ENCODE data around the gene ARHGEF28. TPM values are rescaled to one million over a fixed set of nuclear protein-coding genes. Genes with fewer than 3 reads are reported as not detected.

ARHGEF28 gene
- total and polyA plus RNA-seq, 2 of the 13 experiments (the other 11 are each of a cell fraction or from before 2014, with no cell fraction given), result 17.4 to 34.1 TPM

DNA sequence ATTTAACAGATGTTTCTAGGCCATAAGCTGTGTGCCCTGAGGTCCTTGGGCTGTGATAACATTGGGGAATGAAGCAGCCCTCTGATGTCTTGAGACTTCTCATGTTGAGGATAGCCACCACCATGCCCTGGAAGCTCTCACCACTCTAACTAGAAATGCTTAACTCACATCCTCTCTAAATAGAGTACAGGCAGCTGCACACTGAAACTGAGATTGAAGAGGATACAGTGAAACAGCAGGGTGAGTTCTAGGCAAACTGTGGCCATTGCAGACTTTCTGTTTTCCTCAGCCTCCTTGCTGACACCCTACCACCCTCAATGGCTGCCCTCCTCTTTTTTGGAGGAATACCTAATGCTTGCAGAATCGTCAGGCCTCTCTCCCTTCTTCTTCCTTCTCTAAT lies 38.1 kb upstream of the ARHGEF28 start (continued):
- TF ChIP-seq KAT2B (IDR thresholded peaks at IDR 0.05; ENCODE audit: borderline replicate concordance, low read depth, low read length) (no peak), SATB2 (CRISPR knock-in tag; IDR thresholded peaks at IDR 0.05) (no peak)
- TF ChIP-seq, protein P1, sequence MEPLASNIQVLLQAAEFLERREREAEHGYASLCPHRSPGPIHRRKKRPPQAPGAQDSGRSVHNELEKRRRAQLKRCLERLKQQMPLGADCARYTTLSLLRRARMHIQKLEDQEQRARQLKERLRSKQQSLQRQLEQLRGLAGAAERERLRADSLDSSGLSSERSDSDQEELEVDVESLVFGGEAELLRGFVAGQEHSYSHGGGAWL (CRISPR knock-in tag; IDR thresholded peaks at IDR 0.05), result no peak
- TF ChIP-seq, protein P2, sequence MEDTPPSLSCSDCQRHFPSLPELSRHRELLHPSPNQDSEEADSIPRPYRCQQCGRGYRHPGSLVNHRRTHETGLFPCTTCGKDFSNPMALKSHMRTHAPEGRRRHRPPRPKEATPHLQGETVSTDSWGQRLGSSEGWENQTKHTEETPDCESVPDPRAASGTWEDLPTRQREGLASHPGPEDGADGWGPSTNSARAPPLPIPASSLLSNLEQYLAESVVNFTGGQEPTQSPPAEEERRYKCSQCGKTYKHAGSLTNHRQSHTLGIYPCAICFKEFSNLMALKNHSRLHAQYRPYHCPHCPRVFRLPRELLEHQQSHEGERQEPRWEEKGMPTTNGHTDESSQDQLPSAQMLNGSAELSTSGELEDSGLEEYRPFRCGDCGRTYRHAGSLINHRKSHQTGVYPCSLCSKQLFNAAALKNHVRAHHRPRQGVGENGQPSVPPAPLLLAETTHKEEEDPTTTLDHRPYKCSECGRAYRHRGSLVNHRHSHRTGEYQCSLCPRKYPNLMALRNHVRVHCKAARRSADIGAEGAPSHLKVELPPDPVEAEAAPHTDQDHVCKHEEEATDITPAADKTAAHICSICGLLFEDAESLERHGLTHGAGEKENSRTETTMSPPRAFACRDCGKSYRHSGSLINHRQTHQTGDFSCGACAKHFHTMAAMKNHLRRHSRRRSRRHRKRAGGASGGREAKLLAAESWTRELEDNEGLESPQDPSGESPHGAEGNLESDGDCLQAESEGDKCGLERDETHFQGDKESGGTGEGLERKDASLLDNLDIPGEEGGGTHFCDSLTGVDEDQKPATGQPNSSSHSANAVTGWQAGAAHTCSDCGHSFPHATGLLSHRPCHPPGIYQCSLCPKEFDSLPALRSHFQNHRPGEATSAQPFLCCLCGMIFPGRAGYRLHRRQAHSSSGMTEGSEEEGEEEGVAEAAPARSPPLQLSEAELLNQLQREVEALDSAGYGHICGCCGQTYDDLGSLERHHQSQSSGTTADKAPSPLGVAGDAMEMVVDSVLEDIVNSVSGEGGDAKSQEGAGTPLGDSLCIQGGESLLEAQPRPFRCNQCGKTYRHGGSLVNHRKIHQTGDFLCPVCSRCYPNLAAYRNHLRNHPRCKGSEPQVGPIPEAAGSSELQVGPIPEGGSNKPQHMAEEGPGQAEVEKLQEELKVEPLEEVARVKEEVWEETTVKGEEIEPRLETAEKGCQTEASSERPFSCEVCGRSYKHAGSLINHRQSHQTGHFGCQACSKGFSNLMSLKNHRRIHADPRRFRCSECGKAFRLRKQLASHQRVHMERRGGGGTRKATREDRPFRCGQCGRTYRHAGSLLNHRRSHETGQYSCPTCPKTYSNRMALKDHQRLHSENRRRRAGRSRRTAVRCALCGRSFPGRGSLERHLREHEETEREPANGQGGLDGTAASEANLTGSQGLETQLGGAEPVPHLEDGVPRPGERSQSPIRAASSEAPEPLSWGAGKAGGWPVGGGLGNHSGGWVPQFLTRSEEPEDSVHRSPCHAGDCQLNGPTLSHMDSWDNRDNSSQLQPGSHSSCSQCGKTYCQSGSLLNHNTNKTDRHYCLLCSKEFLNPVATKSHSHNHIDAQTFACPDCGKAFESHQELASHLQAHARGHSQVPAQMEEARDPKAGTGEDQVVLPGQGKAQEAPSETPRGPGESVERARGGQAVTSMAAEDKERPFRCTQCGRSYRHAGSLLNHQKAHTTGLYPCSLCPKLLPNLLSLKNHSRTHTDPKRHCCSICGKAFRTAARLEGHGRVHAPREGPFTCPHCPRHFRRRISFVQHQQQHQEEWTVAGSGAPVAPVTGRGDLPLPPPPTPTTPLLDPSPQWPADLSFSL (CRISPR knock-in tag; IDR thresholded peaks at IDR 0.05), result no peak

DNA sequence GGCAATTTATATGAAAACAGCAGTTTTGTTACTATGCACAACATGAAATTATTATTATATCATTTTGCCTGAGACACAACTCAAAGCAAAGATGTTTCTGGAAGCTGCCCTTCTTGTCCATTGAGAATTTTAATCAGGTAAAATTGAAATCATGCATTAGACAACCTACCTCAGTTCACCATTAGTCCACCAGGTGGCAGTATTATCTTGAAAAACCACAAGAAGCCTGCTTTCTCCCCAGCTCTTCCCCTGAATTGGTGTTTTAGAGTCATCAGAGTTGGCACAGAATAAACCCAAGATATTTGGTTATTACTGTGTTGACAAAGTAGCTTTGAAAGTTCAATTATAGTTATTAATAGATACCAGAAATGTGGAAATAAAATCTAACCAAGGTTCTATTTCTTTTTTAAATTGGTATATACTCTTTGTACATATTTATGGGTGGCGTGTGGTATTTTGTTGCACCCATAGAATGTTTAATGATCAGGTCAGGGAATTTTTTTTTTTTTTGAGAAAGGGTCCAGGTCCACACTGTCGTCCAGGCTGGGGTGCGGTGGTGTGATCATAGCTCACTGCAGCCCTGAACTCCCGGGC lies 34.8 kb upstream of the ARHGEF28 start:
- H3K4me2 ChIP-seq (ENCODE audit: low read depth, low read length), result no peak overlapping the region
- H3K9me3 ChIP-seq (ENCODE audit: low read length), result no peaks in the 10 kb centered on the region
- no peaks in the 10 kb centered on the region for H3K79me2 ChIP-seq (ENCODE audit: insufficient read depth, low read length)
- 47% methylated on average over 4 of the region's 4 CpGs for WGBS (ENCODE audit: low lambda C conversion rate)
- no peaks in the 10 kb centered on the region for H3K36me3 ChIP-seq (replicated peaks in 1 of 2; ENCODE audit: control insufficient read depth in 1 of 2, insufficient read depth in 2 of 2, low read length in 2 of 2)
- DNase-seq (ENCODE audit: low spot score) (peak; percentile 79), FAIRE-seq (peak; percentile 89), ATAC-seq (peak; percentile 77)
- H3K4me3 ChIP-seq (replicated peaks in 1 of 3; ENCODE audit: insufficient read depth in 1 of 3, low read depth in 2 of 3, low read length in 3 of 3), result no peak overlapping the region
- CTCF ChIA-PET (ENCODE audit: low intra/inter-chr PET ratio, low total read pairs), result interaction anchor here (1.1 to 3.0 kb wide), 6 partner anchors 40 to 201 kb away, joined by 3 to 37 read pairs (median 4); no protein-coding TSS in a partner anchor
- intact Hi-C loops (cut with micrococcal nuclease; ENCODE audit: unreplicated experiment), result loop anchor here (1.0 to 2.0 kb wide), 4 partner anchors 36 to 201 kb away; partner anchors contain the start of gene ARHGEF28
- H3K9ac ChIP-seq (ENCODE audit: insufficient read depth, low read depth, low read length), result no peak overlapping the region
- in situ Hi-C loops (cut with HindIII; ENCODE audit: extremely low pct_ligation_motif_present, low pct_unique_long_range_greater_than_20kb), result loop anchor here (10.0 kb wide), 1 partner anchor 104 kb away; no protein-coding TSS in a partner anchor
- BruUV-seq (replicated peaks), result no TSS peak
- POLR2A ChIA-PET, result interaction anchor here (1.3 to 2.5 kb wide), 2 partner anchors 33 to 232 kb away, joined by 3 to 11 read pairs; no protein-coding TSS in a partner anchor
- H2AFZ ChIP-seq (ENCODE audit: low read length), result no peak overlapping the region
- H4K20me1 ChIP-seq (ENCODE audit: insufficient read depth, low read length), result no peaks in the 10 kb centered on the region
- peaks cover 9% of the 10 kb centered on the region for H3K4me1 ChIP-seq (ENCODE audit: insufficient read depth, low read length)
- no peaks in the 10 kb centered on the region; a peak in 1 of 5 replicates for H3K27me3 ChIP-seq (ENCODE audit: control insufficient read depth in 1 of 2, insufficient read depth in 2 of 2, low read length in 2 of 2)
- H3K27ac ChIP-seq (ENCODE audit: extremely low read length, insufficient read depth, low read length), result no peak overlapping the region
- TF ChIP-seq RBM22 (optimal IDR thresholded peaks at IDR 0.05; ENCODE audit: low read length), result no peak
- no peak for TF ChIP-seq NFKBIZ (CRISPR knock-in tag; IDR thresholded peaks at IDR 0.05)
- TF ChIP-seq PPARG (CRISPR knock-in tag; conservative IDR thresholded peaks at IDR 0.05), result 0 out of 2 replicates have a peak, but pooled peaks have one; percentile 13
- TF ChIP-seq, protein P3, sequence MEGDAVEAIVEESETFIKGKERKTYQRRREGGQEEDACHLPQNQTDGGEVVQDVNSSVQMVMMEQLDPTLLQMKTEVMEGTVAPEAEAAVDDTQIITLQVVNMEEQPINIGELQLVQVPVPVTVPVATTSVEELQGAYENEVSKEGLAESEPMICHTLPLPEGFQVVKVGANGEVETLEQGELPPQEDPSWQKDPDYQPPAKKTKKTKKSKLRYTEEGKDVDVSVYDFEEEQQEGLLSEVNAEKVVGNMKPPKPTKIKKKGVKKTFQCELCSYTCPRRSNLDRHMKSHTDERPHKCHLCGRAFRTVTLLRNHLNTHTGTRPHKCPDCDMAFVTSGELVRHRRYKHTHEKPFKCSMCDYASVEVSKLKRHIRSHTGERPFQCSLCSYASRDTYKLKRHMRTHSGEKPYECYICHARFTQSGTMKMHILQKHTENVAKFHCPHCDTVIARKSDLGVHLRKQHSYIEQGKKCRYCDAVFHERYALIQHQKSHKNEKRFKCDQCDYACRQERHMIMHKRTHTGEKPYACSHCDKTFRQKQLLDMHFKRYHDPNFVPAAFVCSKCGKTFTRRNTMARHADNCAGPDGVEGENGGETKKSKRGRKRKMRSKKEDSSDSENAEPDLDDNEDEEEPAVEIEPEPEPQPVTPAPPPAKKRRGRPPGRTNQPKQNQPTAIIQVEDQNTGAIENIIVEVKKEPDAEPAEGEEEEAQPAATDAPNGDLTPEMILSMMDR (CRISPR knock-in tag; IDR thresholded peaks at IDR 0.05), result peak; percentile 78
- peak; percentile 97 for TF ChIP-seq SMC3 (IDR thresholded peaks at IDR 0.05; ENCODE audit: low read length)
- TF ChIP-seq RAD21 (CRISPR knock-in tag; IDR thresholded peaks at IDR 0.05), result peak; percentile 81
- peak; percentile 96 for TF ChIP-seq STAG1 (CRISPR knock-in tag; IDR thresholded peaks at IDR 0.05)
- no peak for TF ChIP-seq GATAD1 (CRISPR knock-in tag; IDR thresholded peaks at IDR 0.05)
